ENCODE data around the gene ARL3.

DNA sequence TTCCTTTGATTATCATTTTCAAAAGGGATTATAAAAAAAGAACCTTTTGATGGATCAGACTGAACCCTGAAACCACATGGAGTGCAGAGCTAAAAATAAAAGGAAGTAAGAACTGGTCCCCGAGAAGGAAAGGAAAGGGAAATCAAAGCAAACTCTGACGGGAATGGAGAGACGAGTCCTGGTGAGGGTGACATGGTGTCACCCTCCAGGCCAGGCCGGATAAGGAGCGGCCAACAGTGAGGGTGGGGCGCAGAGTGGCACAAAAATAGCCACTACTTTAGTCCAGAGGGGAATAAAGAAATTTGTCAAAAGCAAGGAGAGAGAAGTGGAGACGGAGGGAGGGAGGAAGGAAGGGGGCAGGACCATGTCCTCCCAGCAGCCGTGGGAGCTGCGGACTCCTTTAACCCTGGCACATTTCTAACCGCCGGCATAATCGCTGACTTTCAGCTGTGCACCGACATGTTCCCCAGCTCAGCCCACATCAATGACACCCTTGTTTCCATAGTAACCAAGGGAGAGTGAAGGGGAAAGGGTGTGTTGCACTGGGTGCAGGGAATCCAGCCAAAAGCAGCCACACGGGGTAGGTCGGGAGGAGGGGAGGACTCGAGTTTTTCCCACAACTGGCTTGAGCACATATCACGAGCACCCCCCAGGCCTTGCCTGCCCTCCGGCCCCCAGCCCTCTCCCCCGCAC is 40.2 kb downstream of the ARL3 start:
- TF ChIP-seq, protein P1, sequence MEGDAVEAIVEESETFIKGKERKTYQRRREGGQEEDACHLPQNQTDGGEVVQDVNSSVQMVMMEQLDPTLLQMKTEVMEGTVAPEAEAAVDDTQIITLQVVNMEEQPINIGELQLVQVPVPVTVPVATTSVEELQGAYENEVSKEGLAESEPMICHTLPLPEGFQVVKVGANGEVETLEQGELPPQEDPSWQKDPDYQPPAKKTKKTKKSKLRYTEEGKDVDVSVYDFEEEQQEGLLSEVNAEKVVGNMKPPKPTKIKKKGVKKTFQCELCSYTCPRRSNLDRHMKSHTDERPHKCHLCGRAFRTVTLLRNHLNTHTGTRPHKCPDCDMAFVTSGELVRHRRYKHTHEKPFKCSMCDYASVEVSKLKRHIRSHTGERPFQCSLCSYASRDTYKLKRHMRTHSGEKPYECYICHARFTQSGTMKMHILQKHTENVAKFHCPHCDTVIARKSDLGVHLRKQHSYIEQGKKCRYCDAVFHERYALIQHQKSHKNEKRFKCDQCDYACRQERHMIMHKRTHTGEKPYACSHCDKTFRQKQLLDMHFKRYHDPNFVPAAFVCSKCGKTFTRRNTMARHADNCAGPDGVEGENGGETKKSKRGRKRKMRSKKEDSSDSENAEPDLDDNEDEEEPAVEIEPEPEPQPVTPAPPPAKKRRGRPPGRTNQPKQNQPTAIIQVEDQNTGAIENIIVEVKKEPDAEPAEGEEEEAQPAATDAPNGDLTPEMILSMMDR (IDR thresholded peaks at IDR 0.05; ENCODE audit: low read depth, low read length, poor library complexity, severe bottlenecking): no peak
- no peak for TF ChIP-seq EZH2phosphoT487 (IDR thresholded peaks at IDR 0.05; ENCODE audit: borderline replicate concordance, low read length)
